HG02678 (cell line): Measurements from ENCODE around the gene OVOL1.
"Not testable (repeated sequence)": the region's sequence is repeated elsewhere in the genome, so short reads cannot be mapped to it uniquely, and the experiment has no call there.

ENCODE experiments used
- ATAC-seq: cut with Tn5 transposase; IDR thresholded peaks from one replicate; pipeline ENCODE4 v1.9.1; 2021; ENCODE audit warnings: mild to moderate bottlenecking, moderate library complexity; ENCODE audit not compliant: unreplicated experiment

Gene OVOL1

GRCh38 chr11:65786786-65787636 is at the start of gene OVOL1:
TSS of gene OVOL1 (plus strand) at chr11:65787063. CDS start at chr11:65787374, 311 bp downstream.
- no peak for ATAC-seq

GRCh38 chr11:65739022-65739421 is 47.8 kb upstream of the OVOL1 start:
- no peak for ATAC-seq

GRCh38 chr11:65741185-65741584 is 45.7 kb upstream of the OVOL1 start:
- no peak for ATAC-seq

- no peak for ATAC-seq
These were observed 44.5 kb upstream of the OVOL1 start for GRCh38 chr11:65742353-65742752.

GRCh38 chr11:65743681-65744025 is 43.2 kb upstream of the OVOL1 start:
- no peak for ATAC-seq

- ATAC-seq = no peak
These were observed 42.7 kb upstream of the OVOL1 start for GRCh38 chr11:65744026-65744698.

- ATAC-seq = no peak
These were observed 42.2 kb upstream of the OVOL1 start for GRCh38 chr11:65744699-65745042.

GRCh38 chr11:65745049-65745448 is 41.8 kb upstream of the OVOL1 start:
- no peak for ATAC-seq

- ATAC-seq = not testable (repeated sequence)
These were observed 24.7 kb upstream of the OVOL1 start for GRCh38 chr11:65762169-65762568.

- not testable (repeated sequence) for ATAC-seq
These were observed 24.0 kb upstream of the OVOL1 start for GRCh38 chr11:65762816-65763215.

GRCh38 chr11:65764434-65764833 is 22.4 kb upstream of the OVOL1 start:
- no peak for ATAC-seq

GRCh38 chr11:65766535-65766934 is 20.3 kb upstream of the OVOL1 start:
- no peak for ATAC-seq

GRCh38 chr11:65767406-65767805 is 19.5 kb upstream of the OVOL1 start:
- no peak for ATAC-seq

GRCh38 chr11:65767806-65768205 is 19.1 kb upstream of the OVOL1 start:
- ATAC-seq = not testable (repeated sequence)

GRCh38 chr11:65770951-65771567 is 15.8 kb upstream of the OVOL1 start:
- no peak for ATAC-seq

- ATAC-seq = no peak
These were observed 15.2 kb upstream of the OVOL1 start for GRCh38 chr11:65771589-65772112.

GRCh38 chr11:65773784-65774411 is 13.0 kb upstream of the OVOL1 start:
- no peak for ATAC-seq

- no peak for ATAC-seq
These were observed 12.1 kb upstream of the OVOL1 start for GRCh38 chr11:65774525-65775306.

GRCh38 chr11:65776196-65776595 is 10.7 kb upstream of the OVOL1 start:
- ATAC-seq = no peak

GRCh38 chr11:65776710-65777141 is 10.1 kb upstream of the OVOL1 start:
- ATAC-seq = no peak
